Adrenal gland (tissue), 12 donors: ENCODE data around the gene DNAJC27. TPM values are rescaled to one million over a fixed set of nuclear protein-coding genes. Genes with fewer than 3 reads are reported as not detected.

Source experiments
- DNase-seq, 7 donors: peaks; one replicate each; pipeline ENCODE4 v3.0.0-alpha.2; 2019 to 2020
- H3K27ac ChIP-seq, 5 donors: fragments of 200-600 bp; sonication (generic) in 4 of 5; 1 replicate in 3 of 5; 2 replicates in 2 of 5; pipeline versions ENCODE4 v1.5.1 to v1.8.0; 2016 to 2020; ENCODE audit warnings: mild to moderate bottlenecking in 1 of 5
- H3K27me3 ChIP-seq: fragments of 200-600 bp; 2 replicates; pipeline ENCODE4 v1.8.0; 2021
- H3K36me3 ChIP-seq, 2 donors: fragments of 200-600 bp; replicated peaks in 1 of 2; 1 replicate in 1 of 2; 2 replicates in 1 of 2; pipeline versions ENCODE4 v1.5.1 to v1.8.0; 2018 to 2022
- H3K4me1 ChIP-seq, 2 donors: fragments of 200-600 bp; replicated peaks in 1 of 2; 1 replicate in 1 of 2; 2 replicates in 1 of 2; pipeline versions ENCODE4 v1.5.1 to v1.8.0; 2018 to 2021
- H3K4me3 ChIP-seq, 4 donors: fragments of 200-600 bp; sonication (generic) in 3 of 4; one replicate each; pipeline ENCODE4 v1.5.1; 2016 to 2018
- H3K9me3 ChIP-seq, 3 donors: fragments of 200-600 bp; sonication (generic) in 1 of 3; replicated peaks in 1 of 3; 1 replicate in 2 of 3; 2 replicates in 1 of 3; pipeline versions ENCODE4 v1.5.1 to v1.8.0; 2016 to 2021
- POLR2A ChIP-seq, 2 donors: fragments of 450-650 bp; IDR thresholded peaks; one replicate each; pipeline ENCODE4 v1.6.1; 2017; ENCODE audit warnings: antibody characterized with exemption in 2 of 2, mild to moderate bottlenecking in 2 of 2, moderate library complexity in 1 of 2
- WGBS, 4 donors: extraction: QIAGEN DNeasy Blood & Tissue Kit in 2 of 4; methylation state at CpG; one replicate each; pipeline versions ENCODE4 v1.1.5 to v1.1.7; 2013 to 2017; 5-methylcytosine and 5-hydroxymethylcytosine counted together
- intact Hi-C, 2 donors: fragments of 100-400 bp; cut with DNase I; formaldehyde crosslinking; loops; one replicate each; pipeline versions ENCODE4 v1.14.1 to v1.15.0; 2022 to 2023
- polyA plus RNA-seq, 3 donors: library from polyadenylated mRNA; stranded (reverse); fragments of 200-250 nt in 2 of 3; fragments of 350-450 nt in 1 of 3; fragmentation: Illumina TruSeq in 1 of 3; extraction: RNeasy Lipid Tissue Mini Kit (QIAGEN cat#74804) in 1 of 3; gene quantifications; one replicate each; pipeline ENCODE4 v1.2.3, GENCODE V29; 2013 to 2014
- total RNA-seq, 9 donors: library from RNA; depleted of rRNA in 4 of 9; stranded (reverse); fragments of >200 nt in 4 of 9; fragments of 120-200 nt in 1 of 9; fragmentation: NEBNext Ultra II Directional in 1 of 9; extraction: Animal tissue kit (Norgen Biotek cat#: 25700) in 1 of 9; gene quantifications; one replicate each; pipeline versions ENCODE4 v1.1.0 to v1.2.4, GENCODE V29; 2013 to 2023
- TF ChIP-seq, protein P1 (sequence below), 6 experiments: fragments of 450-650 bp in 4 of 6; fragments of 200-600 bp in 2 of 6; sonication (generic) in 1 of 6; IDR thresholded peaks; 1 replicate in 5 of 6; 2 replicates in 1 of 6; pipeline versions ENCODE4 v1.5.1 to v1.8.0; 2016 to 2021; ENCODE audit warnings: antibody characterized with exemption in 6 of 6, mild to moderate bottlenecking in 2 of 6, moderate library complexity in 1 of 6
- donor health status: healthy with polysubstance abuse.
- donor health status: Bipolar disorder and iron deficiency.
- donor health status: DM: yes; HTN: yes; CAD: no.
- donor health status: DM: no; HTN: no; CAD: no.
- donor health status: DM: no; HTN: no; CAD: no.
- donor health status: DM: yes; HTN: yes; CAD: no.

The DNAJC27 gene
- total and polyA plus RNA-seq, 12 donors, result 1.9 to 10.8 (median 6.7) TPM

- no peaks in the 10 kb centered on the region for H3K27me3 ChIP-seq
- intact Hi-C loops, result no loop called here
- 87 to 92% (median 90%) methylated on average over 10 of the region's 10 CpGs for WGBS, 4 donors
- H3K4me3 ChIP-seq, result no peak overlapping the region
- no peaks in the 10 kb centered on the region for H3K9me3 ChIP-seq
- no peak overlapping the region for H3K27ac ChIP-seq
- DNase-seq, result no peak
- H3K36me3 ChIP-seq, result no peaks in the 10 kb centered on the region
- peaks cover 0 to 8% of the 10 kb centered on the region in 2 donors for H3K4me1 ChIP-seq
- TF ChIP-seq, protein P1, sequence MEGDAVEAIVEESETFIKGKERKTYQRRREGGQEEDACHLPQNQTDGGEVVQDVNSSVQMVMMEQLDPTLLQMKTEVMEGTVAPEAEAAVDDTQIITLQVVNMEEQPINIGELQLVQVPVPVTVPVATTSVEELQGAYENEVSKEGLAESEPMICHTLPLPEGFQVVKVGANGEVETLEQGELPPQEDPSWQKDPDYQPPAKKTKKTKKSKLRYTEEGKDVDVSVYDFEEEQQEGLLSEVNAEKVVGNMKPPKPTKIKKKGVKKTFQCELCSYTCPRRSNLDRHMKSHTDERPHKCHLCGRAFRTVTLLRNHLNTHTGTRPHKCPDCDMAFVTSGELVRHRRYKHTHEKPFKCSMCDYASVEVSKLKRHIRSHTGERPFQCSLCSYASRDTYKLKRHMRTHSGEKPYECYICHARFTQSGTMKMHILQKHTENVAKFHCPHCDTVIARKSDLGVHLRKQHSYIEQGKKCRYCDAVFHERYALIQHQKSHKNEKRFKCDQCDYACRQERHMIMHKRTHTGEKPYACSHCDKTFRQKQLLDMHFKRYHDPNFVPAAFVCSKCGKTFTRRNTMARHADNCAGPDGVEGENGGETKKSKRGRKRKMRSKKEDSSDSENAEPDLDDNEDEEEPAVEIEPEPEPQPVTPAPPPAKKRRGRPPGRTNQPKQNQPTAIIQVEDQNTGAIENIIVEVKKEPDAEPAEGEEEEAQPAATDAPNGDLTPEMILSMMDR (IDR thresholded peaks at IDR 0.05), result no peak
- no peak for TF ChIP-seq POLR2A (IDR thresholded peaks at IDR 0.05)
These were observed 45.9 kb downstream of the DNAJC27 start for GRCh38 chr2:24925815-24926214.

- intact Hi-C loops, result no loop called here
- no peak for DNase-seq
These were observed 47.0 kb downstream of the DNAJC27 start for GRCh38 chr2:24924732-24925131.

GRCh38 chr2:24924266-24924665, 47.5 kb downstream of the DNAJC27 start:
- no peak for TF ChIP-seq POLR2A (IDR thresholded peaks at IDR 0.05)
- TF ChIP-seq, protein P1 (IDR thresholded peaks at IDR 0.05), result no peak
- intact Hi-C loops, result no loop called here
- no peak for DNase-seq
- 91 to 96% (median 96%) methylated on average over 4 to 5 of the region's 5 CpGs for WGBS, 4 donors
- Histone ChIP-seq H3K36me3 (no peaks in the 10 kb centered on the region), H3K27me3 (no peaks in the 10 kb centered on the region), H3K27ac (no peak overlapping the region), H3K9me3 (no peaks in the 10 kb centered on the region), H3K4me3 (no peak overlapping the region), H3K4me1 (peaks cover 0 to 8% of the 10 kb centered on the region in 2 donors)

More at GRCh38 chr2:24924732-24925131, 47.0 kb downstream of the DNAJC27 start:
- WGBS, 4 donors, result 82 to 93% (median 86%) methylated on average over 4 to 6 of the region's 6 CpGs
- no peaks in the 10 kb centered on the region for H3K9me3 ChIP-seq
- H3K4me1 ChIP-seq, result peaks cover 0 to 8% of the 10 kb centered on the region in 2 donors
- TF ChIP-seq, protein P1 (IDR thresholded peaks at IDR 0.05), result no peak
- no peak for TF ChIP-seq POLR2A (IDR thresholded peaks at IDR 0.05)
- H3K27ac ChIP-seq, result no peak overlapping the region
- no peak overlapping the region for H3K4me3 ChIP-seq
- no peaks in the 10 kb centered on the region for H3K36me3 ChIP-seq
- no peaks in the 10 kb centered on the region for H3K27me3 ChIP-seq

DNA sequence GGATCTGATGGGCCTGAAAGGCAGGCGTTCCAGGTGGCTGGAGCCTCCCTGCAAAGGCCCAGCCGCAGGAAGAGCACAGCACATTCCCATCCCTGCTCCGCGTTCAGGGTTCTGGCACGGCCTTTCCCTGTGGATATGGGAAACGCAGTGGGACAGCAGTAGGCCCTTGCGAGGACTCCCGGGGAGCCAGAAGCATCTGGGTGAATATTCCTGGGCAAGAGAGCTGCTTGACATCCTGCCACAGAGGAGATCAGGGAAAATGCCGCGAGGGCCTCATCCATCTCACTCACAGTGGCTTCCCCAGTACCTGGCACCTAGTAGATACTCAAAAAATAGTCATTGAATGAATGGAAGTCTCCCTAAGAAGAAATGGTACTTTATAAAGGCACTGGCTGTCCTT, 48.6 kb downstream of the DNAJC27 start:
- no peaks in the 10 kb centered on the region for H3K36me3 ChIP-seq
- DNase-seq, result no peak
- H3K9me3 ChIP-seq, result no peaks in the 10 kb centered on the region
- peaks cover 0 to 8% of the 10 kb centered on the region in 2 donors for H3K4me1 ChIP-seq
- H3K4me3 ChIP-seq, result no peak overlapping the region
- intact Hi-C loops, result no loop called here
- no peak overlapping the region for H3K27ac ChIP-seq
- WGBS, 4 donors, result 95 to 97% (median 97%) methylated on average over 6 to 10 of the region's 10 CpGs
- H3K27me3 ChIP-seq, result no peaks in the 10 kb centered on the region
- TF ChIP-seq, protein P1 (IDR thresholded peaks at IDR 0.05), result no peak
- no peak for TF ChIP-seq POLR2A (IDR thresholded peaks at IDR 0.05)
